ENCODE measurements around the gene TEX11.
"Not testable (repeated sequence)": the region's sequence is repeated elsewhere in the genome, so short reads cannot be mapped to it uniquely, and the experiment has no call there.

Gene TEX11

GRCh38 chrX:70635669-70636068 lies 272.8 kb downstream of the TEX11 start:
- DNase-seq (ENCODE audit: extremely low spot score): no peak
- CTCF ChIA-PET: no interaction called here
- POLR2A ChIA-PET: no interaction called here
- TF ChIP-seq CTCF (IDR thresholded peaks at IDR 0.05; ENCODE audit: control extremely low read depth, extremely low read depth, low read depth, missing control alignments): no peak

GRCh38 chrX:70635227-70635626 lies 273.3 kb downstream of the TEX11 start:
- ChIA-PET POLR2A (no interaction called here), CTCF (no interaction called here)
- TF ChIP-seq CTCF (IDR thresholded peaks at IDR 0.05; ENCODE audit: control extremely low read depth, extremely low read depth, low read depth, missing control alignments): no peak
- no peak for DNase-seq (ENCODE audit: extremely low spot score)

GRCh38 chrX:70621743-70622142 lies 286.8 kb downstream of the TEX11 start:
- CTCF ChIA-PET: no interaction called here

GRCh38 chrX:70618467-70618866 lies 290.0 kb downstream of the TEX11 start:
- DNase-seq (ENCODE audit: extremely low spot score): no peak

More at GRCh38 chrX:70621743-70622142, 286.8 kb downstream of the TEX11 start:
- TF ChIP-seq CTCF (IDR thresholded peaks at IDR 0.05; ENCODE audit: control extremely low read depth, extremely low read depth, low read depth, missing control alignments): no peak
- POLR2A ChIA-PET: no interaction called here
- DNase-seq (ENCODE audit: extremely low spot score): no peak

GRCh38 chrX:70613295-70613694 lies 295.2 kb downstream of the TEX11 start:
- DNase-seq (ENCODE audit: extremely low spot score): no peak
- POLR2A ChIA-PET: no interaction called here

More at GRCh38 chrX:70618467-70618866, 290.0 kb downstream of the TEX11 start:
- POLR2A ChIA-PET: no interaction called here
- CTCF ChIA-PET: no interaction called here
- TF ChIP-seq CTCF (IDR thresholded peaks at IDR 0.05; ENCODE audit: control extremely low read depth, extremely low read depth, low read depth, missing control alignments): no peak

GRCh38 chrX:70605352-70605751 lies 303.2 kb downstream of the TEX11 start:
- POLR2A ChIA-PET: no interaction called here
- DNase-seq (ENCODE audit: extremely low spot score): no peak
- CTCF ChIA-PET: no interaction called here
- TF ChIP-seq CTCF (IDR thresholded peaks at IDR 0.05; ENCODE audit: control extremely low read depth, extremely low read depth, low read depth, missing control alignments): no peak

More at GRCh38 chrX:70613295-70613694, 295.2 kb downstream of the TEX11 start:
- TF ChIP-seq CTCF (IDR thresholded peaks at IDR 0.05; ENCODE audit: control extremely low read depth, extremely low read depth, low read depth, missing control alignments): no peak
- CTCF ChIA-PET: no interaction called here

- CTCF ChIA-PET: no interaction called here
- POLR2A ChIA-PET: no interaction called here
- no peak for TF ChIP-seq CTCF (IDR thresholded peaks at IDR 0.05; ENCODE audit: control extremely low read depth, extremely low read depth, low read depth, missing control alignments)
- DNase-seq (ENCODE audit: extremely low spot score): no peak
Observed at GRCh38 chrX:70592091-70592490, 316.4 kb downstream of the TEX11 start.

- POLR2A ChIA-PET; DNase-seq (ENCODE audit: extremely low spot score); CTCF ChIA-PET: not testable (repeated sequence)
Observed at GRCh38 chrX:70587158-70587557, 321.4 kb downstream of the TEX11 start.

All from GM10248 (cell line).